NCI-H128 (cell line): ENCODE measurements around the gene RAMP3.
"Not testable (repeated sequence)": the region's sequence is repeated elsewhere in the genome, so short reads cannot be mapped to it uniquely, and the experiment has no call there.

Source experiments
- DNase-seq: peaks from one replicate; lab custom pipeline; 2025; ENCODE audit not compliant: unreplicated experiment; lab: John Stamatoyannopoulos, UW

RAMP3 gene

DNA sequence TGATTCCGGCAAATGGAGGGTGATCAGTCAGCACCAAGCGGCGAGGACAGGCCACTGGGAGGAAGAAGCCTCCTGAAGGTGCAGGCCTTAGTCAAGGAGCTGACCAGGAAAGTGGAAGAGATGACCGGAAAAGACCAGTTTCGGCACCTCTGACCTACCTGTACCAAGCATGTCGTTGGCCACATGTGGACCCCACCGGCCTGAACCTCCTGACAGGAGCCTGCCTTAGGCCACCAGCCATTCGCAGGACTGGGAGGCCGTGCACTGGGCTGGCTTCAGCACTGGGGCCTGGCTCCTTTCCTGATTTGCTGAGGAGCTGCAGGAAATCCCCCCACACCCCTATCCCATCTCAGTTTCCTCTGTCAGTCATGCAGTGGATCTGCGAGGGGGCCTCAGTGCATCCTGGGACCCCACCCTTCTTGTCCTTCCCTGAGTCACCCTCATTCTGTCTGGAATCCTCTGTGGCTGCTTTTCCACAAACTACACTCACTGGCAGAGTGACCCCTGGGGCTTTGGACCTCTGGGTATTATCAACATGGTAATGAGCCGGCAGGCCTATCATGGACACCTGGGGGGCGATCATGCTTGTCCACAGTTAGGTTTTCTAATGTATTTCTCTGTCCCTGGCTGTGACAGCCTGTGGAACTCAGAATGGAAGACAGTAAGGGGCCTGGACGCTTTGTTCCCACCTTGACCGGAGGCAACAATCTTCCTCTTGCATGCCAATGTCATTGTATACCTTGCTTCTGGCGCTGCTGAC, 33.0 kb downstream of the RAMP3 start:
- DNase-seq, result no peak

DNA sequence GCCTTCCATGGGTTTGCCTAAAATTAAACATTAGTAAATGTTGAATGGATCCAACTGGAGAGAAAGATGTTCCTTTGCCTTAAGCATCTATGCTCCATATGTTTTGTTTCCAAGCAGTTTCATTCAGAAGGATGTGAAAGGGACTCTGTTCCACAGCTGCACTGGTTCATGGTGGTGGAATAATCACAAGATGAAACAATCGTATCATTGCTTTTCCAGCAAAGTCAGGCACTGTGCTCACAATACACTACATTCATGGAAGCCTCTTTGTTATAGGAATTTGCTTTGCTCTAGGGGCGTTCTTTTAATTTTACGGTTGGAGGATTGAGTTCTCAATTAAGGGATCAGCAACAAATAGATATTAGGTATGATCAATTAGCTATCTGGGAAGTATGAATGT, 33.8 kb downstream of the RAMP3 start:
- DNase-seq, result no peak

DNA sequence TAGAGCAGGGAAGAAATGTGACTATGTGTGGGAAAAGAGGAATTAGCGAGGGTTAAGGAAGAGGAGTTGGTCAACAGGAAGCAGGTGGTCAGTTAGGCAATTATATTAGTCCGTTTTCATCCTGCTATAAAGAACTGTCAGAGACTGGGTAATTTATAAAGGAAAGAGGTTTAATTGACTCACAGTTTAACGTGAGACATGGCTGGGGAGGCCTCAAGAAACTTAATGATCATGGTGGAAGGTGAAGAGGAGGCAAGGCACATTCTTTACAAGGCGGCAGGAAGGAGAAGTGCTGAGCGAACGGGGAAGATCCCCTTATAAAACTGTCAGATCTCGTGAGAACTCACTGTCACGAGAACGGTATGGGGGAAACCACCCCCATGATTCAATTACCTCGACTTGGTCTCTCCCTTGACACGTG, 35.0 kb downstream of the RAMP3 start:
- DNase-seq, result no peak

DNA sequence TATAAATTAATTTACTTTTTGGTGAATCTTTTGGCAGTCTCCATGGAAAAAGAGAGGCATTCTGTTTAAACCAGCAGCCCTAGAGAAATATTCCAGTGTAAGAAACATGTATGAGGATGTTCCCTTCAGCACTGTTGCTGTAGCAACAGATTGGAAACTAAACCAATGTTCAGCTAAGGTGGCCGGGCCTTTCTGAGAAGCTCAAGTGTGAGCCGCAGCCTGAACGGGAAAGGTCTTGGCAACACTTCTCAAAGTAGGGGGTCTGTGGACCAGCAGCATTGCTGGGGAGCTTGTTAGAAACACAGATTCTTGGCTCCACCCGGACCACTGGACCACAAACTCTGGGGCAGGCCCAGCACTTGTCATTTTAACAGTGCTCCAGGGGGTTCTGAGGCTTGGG, 36.2 kb downstream of the RAMP3 start:
- DNase-seq, result no peak

DNA sequence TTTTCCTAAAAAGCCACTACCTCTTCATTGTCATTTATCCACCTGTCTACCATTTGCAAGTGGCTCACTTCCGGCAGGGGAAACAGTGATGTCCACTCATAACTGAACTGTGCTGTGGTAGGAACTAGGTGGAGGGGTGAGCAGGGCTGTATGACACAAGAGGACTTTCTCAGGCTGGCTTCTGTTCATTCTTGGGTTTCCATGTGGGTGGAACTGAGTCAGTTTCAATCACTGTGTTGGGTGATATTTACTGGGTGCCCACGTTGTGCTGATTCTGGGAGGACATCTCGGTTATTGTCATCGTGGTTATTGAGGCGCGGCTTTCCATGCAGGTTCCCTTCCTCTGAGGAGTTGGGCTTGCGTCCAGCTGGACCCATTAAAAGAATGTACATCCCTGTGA, 38.8 kb downstream of the RAMP3 start:
- no peak for DNase-seq

DNA sequence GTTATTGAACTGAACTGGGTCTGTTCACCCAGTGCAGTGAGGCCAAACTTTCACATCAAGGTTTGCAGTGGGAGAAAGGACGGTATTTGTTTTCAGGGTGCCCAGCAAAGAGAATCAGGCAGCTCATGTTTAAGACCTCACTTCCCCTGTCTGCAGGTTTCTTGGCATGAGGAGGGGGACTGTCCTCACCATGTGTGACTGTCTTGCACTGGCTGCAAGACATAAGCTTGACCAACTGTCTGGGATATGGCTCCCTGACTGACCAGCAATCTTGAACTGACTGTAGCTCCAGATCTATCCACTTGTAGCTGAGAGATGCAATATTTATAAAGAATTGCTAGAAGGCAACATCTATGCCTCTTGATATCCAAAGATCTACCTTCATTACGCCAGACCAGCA, 39.9 kb downstream of the RAMP3 start:
- no peak for DNase-seq

DNA sequence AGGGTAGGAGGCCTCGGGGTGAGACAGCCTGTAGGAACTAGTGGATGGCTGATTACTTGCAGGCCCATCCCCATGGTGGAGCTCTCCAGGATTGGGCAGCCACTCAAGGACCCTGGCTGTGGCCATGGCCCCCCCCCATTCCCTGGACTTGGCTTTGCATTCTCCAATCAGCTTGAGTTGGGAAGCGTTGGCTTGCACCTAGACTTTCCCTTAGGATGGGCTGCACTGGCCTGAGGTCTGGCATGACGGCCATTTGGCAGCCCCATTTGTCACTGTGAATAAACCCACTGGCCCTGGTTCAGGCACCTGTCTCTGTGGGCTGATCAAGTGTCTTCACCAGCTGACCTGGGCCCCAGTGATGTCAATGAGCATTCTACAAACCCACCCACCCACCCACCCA, 41.4 kb downstream of the RAMP3 start:
- no peak for DNase-seq

DNA sequence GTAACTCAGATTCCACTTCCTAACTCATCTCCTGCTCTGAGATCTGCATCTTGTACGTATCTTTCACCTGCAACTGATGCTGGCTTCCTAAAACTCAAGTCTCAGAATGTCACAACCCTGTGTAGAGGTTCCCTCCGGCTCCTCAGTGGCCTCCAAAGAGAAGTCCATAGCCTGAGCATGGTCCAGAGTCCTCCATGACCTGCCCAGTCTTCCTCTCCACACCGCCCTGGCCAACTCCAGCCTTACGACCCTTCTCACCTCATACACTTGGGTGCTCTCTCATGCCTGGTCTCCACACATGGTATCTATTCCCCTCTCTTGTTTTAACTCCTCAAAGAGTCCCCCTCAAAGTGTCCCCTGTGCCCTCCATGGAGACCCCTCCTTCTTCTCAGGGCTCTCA, 41.9 kb downstream of the RAMP3 start:
- no peak for DNase-seq

DNA sequence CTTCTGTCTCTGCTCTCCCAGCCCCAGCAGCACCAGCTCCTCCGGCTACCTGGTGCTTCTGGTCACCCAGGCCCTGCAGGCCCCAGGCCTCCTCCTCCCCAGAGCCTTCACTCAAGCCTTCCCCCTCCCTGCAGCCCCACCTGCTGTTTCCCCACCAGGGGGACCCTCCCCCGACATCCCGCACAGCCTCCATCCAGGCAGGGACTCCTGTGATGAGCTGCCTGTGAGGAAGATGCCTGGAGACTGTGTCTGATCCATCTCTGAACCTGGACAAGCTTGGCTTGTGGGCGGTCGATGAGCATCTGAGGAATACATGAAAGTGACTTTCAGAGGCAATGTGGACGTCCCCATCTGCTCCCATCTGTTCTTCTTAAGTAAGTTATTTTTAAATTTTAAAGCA, 45.0 kb downstream of the RAMP3 start:
- DNase-seq, result no peak

DNA sequence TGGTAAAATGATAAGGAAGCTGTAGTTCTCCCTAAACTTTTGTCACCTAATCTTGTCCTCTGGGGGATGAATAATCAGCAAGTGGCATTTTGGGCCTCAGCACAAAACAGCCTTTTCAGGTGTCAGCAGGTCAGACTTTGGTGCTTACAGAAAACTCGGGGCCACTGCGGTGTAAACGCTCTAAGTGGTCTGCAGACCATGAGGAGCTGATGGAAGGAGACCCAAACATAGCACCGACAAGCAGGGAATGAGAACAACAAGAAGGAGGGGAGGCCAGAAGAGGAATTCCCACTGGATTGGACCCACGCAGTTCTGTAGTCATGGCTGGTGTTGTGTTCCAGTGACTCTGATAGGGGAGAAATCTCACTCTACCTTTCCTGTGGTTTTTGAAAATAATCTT, 45.4 kb downstream of the RAMP3 start:
- no peak for DNase-seq

DNA sequence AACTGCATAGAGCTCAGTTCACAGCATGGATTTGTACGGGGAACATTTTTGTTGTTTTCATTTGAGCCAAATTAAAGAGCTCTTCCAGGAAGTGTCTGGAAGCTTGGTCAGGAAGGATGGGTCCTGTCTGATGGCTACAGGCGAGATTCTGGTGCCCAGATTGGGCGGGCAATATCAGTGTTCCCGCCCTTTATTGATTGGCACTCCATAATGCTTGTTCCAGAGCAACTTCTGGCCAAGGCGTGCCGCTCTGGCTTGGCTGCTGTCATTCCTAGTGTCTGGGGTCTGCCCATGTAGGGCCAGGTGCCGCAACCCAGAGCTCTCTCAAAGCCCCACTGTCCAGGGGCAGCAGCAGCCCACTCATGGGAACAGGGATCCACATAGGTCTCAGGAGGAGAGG, 45.9 kb downstream of the RAMP3 start:
- DNase-seq, result no peak

DNA sequence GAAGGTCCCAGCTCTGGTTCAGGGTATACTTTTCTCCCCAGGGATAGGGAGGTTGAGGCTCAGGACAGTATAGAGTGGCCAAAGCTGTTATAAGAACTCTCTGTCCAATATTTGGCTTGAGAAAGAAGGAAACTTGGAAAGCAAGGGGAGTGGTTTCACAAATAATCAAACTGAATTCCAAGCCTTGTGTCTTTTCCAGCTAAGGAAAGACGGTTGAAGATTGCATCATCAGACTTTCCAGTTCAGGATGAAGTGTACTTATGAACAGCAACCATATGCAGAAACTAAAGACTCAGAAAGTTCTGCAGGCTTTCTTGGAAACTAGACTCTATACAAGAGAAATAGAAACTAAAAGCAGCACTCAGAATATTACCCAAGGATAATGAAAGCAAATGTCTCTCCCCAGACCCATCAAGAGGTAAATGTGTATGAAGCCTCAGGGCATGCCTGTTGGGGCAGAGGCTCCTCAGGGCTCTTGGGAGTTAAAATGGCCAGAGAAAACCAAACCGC, 46.4 kb downstream of the RAMP3 start:
- no peak for DNase-seq

DNA sequence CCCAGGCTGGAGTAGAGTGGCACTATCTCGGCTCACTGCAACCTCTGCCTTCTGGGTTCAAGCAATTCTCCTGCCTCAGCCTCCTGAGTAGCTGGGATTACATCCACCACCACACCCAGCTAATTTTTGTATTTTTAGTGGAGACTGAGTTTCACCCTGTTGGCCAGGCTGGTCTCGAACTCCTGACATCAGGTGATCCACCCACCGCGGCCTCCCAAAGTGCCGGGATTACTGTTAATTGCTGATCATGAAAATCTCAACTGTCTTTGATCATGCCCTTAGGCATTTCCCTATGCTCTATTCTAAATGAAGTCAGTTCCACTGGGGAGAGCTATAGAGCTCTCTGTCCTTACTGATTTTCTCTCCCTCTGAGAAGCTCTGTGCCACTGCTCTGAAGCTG, 48.7 kb downstream of the RAMP3 start:
- not testable (repeated sequence) for DNase-seq

DNA sequence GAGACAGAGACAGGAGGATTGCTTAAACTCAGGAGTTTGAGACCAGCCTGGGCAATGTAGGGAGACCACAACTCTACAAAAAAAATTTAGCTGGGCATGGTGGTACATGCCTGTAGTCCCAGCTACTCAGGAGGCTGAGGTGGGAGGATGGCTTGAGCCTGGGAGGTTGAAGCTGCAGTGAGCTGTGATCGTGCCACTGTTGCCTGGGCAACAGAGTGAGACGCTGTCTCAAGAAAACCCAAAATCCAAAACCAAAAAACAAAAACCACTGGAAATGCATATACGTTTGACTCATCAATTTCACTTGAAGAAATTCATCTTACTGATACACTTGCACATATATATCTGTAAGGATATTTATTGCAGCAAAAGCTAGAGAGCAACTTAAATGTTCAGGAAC, 52.3 kb downstream of the RAMP3 start:
- DNase-seq, result not testable (repeated sequence)

DNA sequence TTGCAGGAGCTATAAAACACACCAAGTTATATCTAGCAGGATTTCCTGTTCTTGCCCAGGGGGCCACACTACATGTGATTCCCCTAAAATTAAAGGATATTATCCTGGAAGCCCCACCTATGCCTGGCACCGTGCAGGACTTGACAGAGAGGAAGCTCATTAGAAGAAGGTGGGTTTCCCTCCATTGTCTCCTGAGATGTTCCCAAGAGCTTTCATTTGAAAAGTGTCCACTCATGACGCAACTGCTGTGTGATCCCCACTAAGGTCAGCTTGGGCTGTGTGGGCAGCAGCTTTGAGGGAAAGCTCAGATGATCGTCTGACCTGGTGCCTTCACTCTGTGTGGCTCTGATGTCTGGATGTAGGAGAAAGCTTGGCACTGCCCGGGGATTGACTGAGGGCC, 53.5 kb downstream of the RAMP3 start:
- no peak for DNase-seq

DNA sequence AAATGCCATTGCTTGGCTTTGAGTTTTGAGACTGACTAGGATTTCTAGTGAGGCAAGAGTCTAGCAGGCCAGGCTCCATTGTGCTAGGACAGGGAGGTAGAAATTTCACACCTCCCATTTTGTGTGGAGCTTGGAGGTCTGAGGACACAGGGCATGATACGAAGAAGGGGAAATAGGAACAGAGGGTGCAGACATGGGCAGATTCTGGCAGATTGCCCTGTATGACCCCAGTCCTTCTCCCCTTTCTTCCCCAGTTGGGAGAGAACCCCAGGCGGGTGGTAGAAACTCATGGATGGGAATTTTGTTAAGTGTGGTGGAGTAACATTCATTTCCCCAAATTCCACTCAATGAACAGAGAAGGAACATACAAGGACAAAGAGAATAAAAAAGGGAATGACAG, 54.4 kb downstream of the RAMP3 start:
- DNase-seq, result no peak

DNA sequence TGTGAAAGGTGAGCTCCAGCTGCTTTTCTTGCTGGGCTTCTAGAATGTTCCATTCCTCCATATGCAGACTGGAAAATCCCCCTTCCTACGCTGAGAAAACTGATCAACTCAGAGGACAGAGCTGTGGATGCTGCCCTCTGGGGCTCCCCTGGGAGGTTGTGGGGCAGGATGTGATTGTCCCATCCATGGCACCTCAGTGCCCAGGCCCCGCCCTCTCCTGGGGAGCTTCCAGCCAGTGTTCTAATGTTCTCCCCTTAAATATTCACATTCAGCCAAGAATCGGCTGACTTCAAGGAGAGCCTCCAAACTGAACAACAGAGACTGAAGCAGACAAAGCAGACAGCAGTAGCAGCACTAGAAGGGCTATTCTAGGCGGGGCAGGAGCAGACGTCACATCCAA, 55.0 kb downstream of the RAMP3 start:
- no peak for DNase-seq

DNA sequence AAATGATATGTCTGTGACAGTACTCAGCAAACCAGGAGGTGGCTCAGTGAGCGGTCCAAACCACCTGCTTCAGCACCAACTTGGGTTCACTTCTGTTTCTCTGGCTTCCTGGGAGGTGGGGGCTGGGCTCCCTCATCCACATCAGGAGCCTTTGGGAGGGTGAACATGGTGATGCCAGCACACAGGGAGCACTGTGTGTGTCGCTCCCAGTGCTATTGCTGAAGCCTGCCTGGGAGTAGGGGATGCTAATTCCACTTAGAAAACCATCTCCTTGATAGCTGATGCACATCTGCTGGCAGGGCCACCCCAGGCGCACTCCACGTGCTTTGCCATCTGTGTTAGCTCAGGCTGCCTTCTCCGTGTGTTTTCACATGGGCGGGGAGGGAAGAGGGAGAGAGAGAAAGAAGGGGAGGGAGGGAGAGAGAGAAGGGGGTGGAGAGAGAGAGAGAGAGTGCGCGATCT, 58.0 kb downstream of the RAMP3 start:
- DNase-seq, result no peak

DNA sequence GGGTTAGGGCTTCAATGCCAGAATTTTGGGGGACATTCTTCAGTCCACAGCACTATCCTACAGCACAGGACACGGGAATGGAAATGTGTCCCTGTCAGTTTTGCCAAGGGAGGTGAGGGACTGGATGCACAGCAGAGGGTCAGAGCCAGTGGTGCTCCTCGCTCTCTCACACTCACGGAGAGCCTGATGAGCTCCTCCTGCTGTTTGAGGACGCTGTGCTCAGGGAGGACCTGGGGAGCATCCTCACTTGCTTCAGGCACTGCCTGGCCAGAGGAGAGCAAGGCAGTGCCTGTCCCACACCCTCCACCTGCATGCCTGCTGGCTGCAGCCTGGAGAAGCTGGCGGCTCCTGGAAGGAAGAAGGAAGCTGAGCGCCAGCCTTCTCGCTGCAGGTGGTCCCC, 58.6 kb downstream of the RAMP3 start:
- DNase-seq, result no peak

DNA sequence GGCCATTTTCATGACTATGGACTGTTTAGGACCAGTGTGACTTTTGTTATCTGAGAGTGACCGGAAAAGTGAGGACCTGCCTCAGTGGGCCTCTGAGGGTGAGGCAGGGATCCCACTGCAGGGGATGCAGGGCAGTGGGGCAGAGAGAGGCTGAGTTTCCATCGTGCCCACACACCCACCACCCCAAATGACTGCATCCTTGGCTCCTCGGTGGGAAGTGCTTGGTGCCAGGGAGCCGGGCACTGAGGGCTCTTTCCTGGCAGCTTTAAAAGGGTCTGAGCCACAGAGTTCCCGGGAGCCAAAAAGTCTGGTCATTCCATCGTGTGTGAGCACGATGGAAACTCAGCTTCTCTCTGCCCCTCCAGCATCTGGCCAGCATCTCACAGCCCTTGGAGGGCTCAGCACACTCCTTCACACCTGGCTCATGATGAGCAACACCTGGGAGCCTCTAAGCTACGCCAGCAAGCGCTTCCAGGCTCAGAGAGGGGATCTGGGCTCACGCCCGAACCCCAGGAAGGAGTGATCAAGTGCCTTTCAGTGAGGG, 59.1 kb downstream of the RAMP3 start:
- no peak for DNase-seq

DNA sequence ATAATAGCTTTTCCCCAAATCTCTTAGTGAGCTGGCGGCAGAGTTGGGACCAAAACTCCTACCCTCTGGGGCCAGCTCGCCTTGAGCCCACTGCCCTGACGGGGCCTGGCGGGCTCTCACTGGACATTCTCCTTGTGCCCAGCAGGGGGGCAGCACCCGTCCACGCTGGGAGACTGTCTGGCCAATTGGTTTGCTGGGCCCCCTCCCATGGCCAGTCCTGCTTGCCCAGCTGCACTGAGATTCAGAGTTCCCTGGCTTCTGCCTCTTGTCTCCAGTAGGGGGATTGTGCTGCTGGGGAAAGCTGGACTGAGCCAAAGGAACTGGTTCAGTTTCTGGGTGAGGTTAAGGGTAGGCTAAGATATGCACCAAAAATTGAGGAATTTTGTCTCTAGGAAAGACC, 59.8 kb downstream of the RAMP3 start:
- DNase-seq, result no peak

DNA sequence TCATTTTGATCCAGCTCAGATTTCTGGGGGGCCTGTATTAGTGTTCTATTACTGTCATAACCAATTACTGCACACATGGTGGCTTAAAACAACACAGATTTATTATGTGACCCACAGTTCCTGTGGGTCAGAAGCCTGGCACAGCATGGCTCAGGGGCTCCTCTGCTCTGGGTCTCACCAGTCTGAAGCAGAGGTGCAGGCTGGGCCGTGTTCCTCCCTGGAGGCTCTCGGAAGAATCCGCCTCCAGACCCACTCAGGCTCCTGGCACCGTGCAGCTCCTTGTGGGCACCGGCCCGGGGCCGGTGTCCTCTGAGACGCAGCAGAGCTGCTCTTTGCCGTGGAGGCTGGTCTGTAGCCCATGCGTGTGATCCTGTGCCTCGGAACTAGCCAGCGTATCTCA, 61.5 kb downstream of the RAMP3 start:
- no peak for DNase-seq
